ENCODE data around the gene GPR179. TPM values are rescaled to one million over a fixed set of nuclear protein-coding genes. Genes with fewer than 3 reads are reported as not detected.
A peak's percentile ranks its signal among the peaks of the same experiment; 100 is the strongest.

The GPR179 gene
- total RNA-seq, 3 donors from 2014 or later, result under 0.01 TPM

- Histone ChIP-seq H3K27ac (no peak overlapping the region), H3K27me3 (no peaks in the 10 kb centered on the region), H3K9me3 (no peaks in the 10 kb centered on the region), H3K4me3 (no peak overlapping the region), H3K36me3 (no peaks in the 10 kb centered on the region), H3K4me1 (no peaks in the 10 kb centered on the region)
- no peak for TF ChIP-seq CTCF (IDR thresholded peaks at IDR 0.05)
- TF ChIP-seq POLR2AphosphoS5 (IDR thresholded peaks at IDR 0.05), result no peak
- TF ChIP-seq POLR2A (IDR thresholded peaks at IDR 0.05), result no peak
- DNase-seq (ENCODE audit: low spot score in 2 of 2), result peak in 1 of 2 donors; percentile 39
- intact Hi-C loops (cut with DNase I; ENCODE audit: low total_unique reads), result no loop called here
These were observed 13.7 kb downstream of the GPR179 start for GRCh38 chr17:38329808-38330730.

DNA sequence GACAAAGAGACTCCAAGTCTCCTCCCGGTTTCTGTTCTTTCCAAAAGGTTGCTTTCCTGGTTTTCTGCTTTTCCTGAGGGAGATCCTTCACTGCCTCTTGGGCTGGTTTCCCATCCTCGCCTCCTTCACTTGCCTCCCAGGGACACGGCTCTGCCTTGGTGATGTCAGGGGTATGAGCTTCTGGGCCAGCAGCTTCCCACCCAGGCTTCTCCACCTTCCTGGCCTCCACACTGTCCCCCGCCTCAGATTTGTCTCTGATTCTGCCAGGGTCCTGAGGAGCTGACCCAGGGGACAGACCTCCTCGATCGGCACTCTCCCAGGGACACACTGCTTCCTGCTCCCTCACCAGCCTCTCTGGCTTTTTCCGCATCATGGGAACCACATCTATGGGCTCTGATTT lies 14.5 kb downstream of the GPR179 start:
- no peak for TF ChIP-seq POLR2A (IDR thresholded peaks at IDR 0.05)
- TF ChIP-seq CTCF (IDR thresholded peaks at IDR 0.05), result no peak
- TF ChIP-seq POLR2AphosphoS5 (IDR thresholded peaks at IDR 0.05), result no peak
- no peaks in the 10 kb centered on the region for H3K27me3 ChIP-seq
- intact Hi-C loops (cut with DNase I; ENCODE audit: low total_unique reads), result no loop called here
- DNase-seq (ENCODE audit: low spot score in 2 of 2), result peak in 1 of 2 donors; percentile 40
- H3K27ac ChIP-seq, result no peak overlapping the region
- no peaks in the 10 kb centered on the region for H3K36me3 ChIP-seq
- H3K9me3 ChIP-seq, result no peaks in the 10 kb centered on the region
- no peak overlapping the region for H3K4me3 ChIP-seq
- no peaks in the 10 kb centered on the region for H3K4me1 ChIP-seq

GRCh38 chr17:38328620-38329019 lies 15.1 kb downstream of the GPR179 start:
- no peak for TF ChIP-seq POLR2A (IDR thresholded peaks at IDR 0.05)
- TF ChIP-seq CTCF (IDR thresholded peaks at IDR 0.05), result no peak
- no peak for TF ChIP-seq POLR2AphosphoS5 (IDR thresholded peaks at IDR 0.05)
- no peaks in the 10 kb centered on the region for H3K27me3 ChIP-seq
- H3K27ac ChIP-seq, result no peak overlapping the region
- H3K9me3 ChIP-seq, result no peaks in the 10 kb centered on the region
- intact Hi-C loops (cut with DNase I; ENCODE audit: low total_unique reads), result no loop called here
- H3K36me3 ChIP-seq, result no peaks in the 10 kb centered on the region
- H3K4me1 ChIP-seq, result no peaks in the 10 kb centered on the region
- DNase-seq (ENCODE audit: low spot score in 2 of 2), result no peak
- no peak overlapping the region for H3K4me3 ChIP-seq

- TF ChIP-seq POLR2AphosphoS5 (IDR thresholded peaks at IDR 0.05) (no peak), POLR2A (IDR thresholded peaks at IDR 0.05) (no peak), CTCF (IDR thresholded peaks at IDR 0.05) (no peak)
- Histone ChIP-seq H3K27me3 (no peaks in the 10 kb centered on the region), H3K27ac (no peak overlapping the region), H3K4me1 (no peaks in the 10 kb centered on the region), H3K4me3 (no peak overlapping the region), H3K36me3 (no peaks in the 10 kb centered on the region), H3K9me3 (no peaks in the 10 kb centered on the region)
- DNase-seq (ENCODE audit: low spot score in 2 of 2), result no peak
- intact Hi-C loops (cut with DNase I; ENCODE audit: low total_unique reads), result no loop called here
These were observed 15.8 kb downstream of the GPR179 start for GRCh38 chr17:38327936-38328335.

DNA sequence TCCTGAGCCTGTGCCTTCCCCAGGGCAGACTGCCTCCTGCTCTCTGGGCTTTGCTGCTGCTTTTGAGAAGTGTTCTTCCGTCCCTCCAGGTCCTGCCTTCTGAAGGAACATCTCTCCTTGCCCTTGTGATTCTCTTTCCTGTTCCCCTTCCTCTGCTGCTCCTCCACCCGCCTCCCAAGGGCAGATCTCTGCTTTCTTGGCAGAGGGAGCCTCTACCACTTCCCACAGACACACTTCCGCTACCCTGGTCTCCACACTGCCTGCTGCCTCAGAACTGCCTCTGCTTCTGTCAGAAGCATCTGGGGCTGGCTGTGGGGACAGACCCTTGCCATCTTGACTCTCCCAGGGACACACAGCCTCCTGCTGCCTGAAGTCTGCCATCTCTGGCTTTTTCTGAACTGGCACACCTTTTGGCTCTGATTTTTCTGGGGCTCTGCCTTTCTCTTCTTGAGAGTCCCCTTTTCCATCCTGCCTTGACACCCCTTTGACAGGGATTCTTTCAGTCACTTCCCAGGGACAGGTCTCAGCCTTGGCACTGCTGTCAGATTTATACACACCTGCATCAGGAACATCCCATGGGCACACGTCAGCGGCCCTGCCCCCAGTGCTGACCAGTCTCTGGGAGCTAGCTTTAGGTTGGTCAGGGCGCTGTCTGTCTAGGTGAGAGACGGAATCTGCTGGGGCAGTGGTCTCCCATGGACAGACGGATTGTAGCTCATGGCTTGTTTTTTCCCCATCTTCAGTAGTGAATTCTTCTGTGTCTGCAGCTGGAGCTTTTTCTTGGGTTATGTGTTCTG lies 16.6 kb downstream of the GPR179 start:
- Histone ChIP-seq H3K27ac (peak overlapping the region in 1 of 2 donors; percentile 70), H3K4me3 (no peak overlapping the region), H3K4me1 (no peaks in the 10 kb centered on the region), H3K27me3 (no peaks in the 10 kb centered on the region), H3K9me3 (no peaks in the 10 kb centered on the region), H3K36me3 (no peaks in the 10 kb centered on the region)
- no peak for DNase-seq (ENCODE audit: low spot score in 2 of 2)
- TF ChIP-seq CTCF (IDR thresholded peaks at IDR 0.05) (no peak), POLR2A (IDR thresholded peaks at IDR 0.05) (no peak), POLR2AphosphoS5 (IDR thresholded peaks at IDR 0.05) (no peak)
- intact Hi-C loops (cut with DNase I; ENCODE audit: low total_unique reads), result no loop called here

All from breast epithelium (tissue), 4 donors.